Right renal cortex interstitium (tissue), 3 donors: ENCODE results near the gene SLC35E3. TPM values are rescaled to one million over a fixed set of nuclear protein-coding genes. Genes with fewer than 3 reads are reported as not detected.
"Not testable (repeated sequence)": the region's sequence is repeated elsewhere in the genome, so short reads cannot be mapped to it uniquely, and the experiment has no call there.

Experiments used
- DNase-seq, 3 donors: peaks; one replicate each; pipeline ENCODE4 v3.0.0-alpha.2; 2013; ENCODE audit warnings: low read depth in 3 of 3, low spot score in 2 of 3
- polyA plus RNA-seq, 3 donors: library from polyadenylated mRNA; unstranded; fragments of 120-200 nt; gene quantifications; one replicate each; pipeline ENCODE4 v1.2.1, GENCODE V29; 2013; ENCODE audit not compliant: insufficient read length in 3 of 3

The SLC35E3 gene
- polyA plus RNA-seq, 3 donors = 15.7 to 17.9 (median 17.1) TPM

GRCh38 chr12:68793436-68793835 is 47.5 kb downstream of the SLC35E3 start:
- DNase-seq = no peak

GRCh38 chr12:68793975-68794652 is 48.1 kb downstream of the SLC35E3 start:
- no peak for DNase-seq

DNA sequence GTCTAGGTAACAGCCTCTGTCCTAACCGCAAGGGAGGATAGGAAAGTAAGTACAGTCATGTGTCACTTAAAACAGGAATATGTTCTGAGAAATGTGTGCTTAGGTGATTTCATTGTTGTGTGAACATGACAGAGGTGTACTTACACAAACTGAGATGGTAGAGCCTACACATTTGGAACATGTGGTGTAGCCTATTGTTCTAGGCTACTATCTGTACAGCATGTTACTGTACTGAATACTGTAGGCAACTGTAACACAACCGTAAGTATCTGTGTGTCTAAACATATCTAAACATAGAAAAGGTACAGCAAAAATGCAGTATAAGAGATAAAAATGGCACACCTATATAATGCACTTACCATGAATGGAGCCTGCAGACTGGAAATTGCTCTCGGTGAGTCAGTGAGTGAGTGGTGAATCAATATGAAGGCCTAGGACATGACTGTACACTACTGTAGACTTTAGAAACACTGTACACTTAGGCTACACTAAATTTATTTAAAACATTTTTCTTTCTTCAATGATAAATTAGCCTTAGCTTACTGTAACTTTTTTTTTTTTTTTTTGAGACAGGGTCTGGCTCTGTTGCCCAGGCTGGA is 48.8 kb downstream of the SLC35E3 start:
- no peak for DNase-seq

DNA sequence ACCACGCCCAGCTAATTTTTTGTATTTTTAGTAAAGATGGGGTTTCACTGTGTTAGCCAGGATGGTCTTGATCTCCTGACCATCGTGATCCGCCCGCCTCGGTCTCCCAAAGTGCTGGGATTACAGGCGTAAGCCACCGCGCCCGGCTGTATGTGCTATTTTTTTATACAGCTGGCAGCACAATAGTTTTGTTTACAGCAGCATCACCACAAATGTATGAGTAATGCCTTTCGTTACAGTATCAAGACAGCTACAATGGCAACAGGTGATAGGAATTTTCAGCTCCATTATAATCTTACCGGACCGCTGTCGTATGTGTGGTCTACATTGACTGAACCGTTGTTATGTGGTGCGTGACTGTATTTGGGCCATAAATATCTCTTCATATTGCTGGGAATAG is 50.4 kb downstream of the SLC35E3 start:
- DNase-seq = no peak

DNA sequence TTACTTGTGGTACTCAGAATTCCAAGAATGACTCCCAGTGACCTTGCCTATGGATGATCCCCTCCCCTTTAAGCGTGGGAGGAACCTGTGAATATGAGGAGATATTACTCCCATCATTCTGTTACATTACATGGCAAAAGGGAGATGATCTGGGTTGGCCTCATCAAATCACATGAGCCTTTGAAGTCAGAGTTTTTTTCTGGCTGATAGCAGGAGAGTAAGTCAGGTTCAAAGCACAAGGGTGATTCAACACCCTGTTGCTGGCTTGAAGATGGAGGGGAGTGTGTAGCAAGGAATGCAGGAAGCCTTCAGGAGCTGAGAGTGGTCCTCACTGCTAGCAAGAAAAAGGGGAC is 52.9 kb downstream of the SLC35E3 start:
- no peak for DNase-seq

- no peak for DNase-seq
Observed at GRCh38 chr12:68800294-68800693, 54.3 kb downstream of the SLC35E3 start.

DNA sequence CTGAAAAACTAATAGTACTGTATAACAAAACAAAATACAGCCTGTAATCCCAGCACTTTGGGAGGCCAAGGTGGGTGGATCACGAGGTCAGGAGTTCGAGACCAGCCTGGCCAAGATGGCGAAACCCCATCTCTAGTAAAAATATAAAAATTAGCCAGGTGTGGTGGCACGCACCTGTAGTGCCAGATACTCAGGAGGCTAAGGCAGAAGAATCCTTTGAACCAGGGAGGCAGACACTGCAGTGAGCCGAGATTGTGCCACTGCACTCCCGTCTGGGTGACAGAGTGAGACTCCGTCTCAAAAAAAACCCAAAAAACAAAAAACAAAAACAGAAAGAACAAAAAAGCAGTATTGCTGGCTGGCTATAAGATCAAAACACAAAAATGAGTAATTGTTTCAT is 55.1 kb downstream of the SLC35E3 start:
- DNase-seq = not testable (repeated sequence)

DNA sequence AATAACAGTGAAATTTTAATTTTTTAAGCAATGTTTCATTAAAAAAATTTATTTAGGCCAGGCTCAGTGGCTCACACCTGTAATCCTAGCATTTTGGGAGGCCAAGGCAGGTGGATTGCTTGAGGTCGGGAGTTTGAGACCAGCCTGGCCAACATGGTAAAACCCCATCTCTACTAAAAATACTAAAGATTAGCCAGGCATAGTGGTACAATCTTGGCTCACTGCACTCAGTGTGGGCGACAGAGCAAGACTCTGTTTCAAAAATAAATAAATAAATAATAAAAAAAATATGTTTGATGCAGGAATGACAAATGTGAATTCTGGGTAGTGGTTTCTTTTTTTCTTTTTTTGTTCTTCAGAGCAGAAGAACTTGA is 56.4 kb downstream of the SLC35E3 start:
- not testable (repeated sequence) for DNase-seq

DNA sequence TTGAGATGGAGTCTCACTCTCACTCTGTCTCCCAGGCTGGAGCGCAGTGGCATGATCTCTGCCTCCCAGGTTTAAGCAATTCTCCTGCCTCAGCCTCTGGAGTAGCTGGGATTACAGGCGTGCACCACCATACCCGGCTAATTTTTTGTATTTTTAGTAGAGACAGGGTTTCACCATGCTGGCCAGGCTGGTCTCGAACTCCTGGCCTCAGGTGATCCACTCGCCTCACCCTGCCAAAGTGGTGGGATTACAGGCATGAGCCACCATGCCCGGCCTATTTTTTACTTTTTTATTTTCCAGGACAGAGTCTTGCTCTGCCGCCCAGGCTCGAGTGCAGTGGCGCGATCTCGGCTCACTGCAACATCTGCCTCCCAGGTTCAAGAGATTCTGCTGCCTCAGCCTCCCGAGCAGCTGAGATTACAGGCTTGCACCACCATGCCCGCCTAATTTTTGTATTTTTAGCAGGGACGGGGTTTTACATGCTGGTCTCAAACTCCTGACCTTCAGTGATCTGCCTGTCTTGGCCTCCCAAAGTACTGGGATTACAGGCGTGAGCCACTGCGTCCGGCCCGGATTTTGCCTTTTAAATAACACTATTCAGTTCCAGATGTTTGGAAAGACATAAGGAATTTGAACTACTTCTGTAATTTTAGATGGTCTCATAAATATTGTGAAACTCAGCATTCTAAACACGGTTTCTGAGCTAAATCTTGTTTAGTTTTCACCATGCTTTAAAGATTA is 57.1 kb downstream of the SLC35E3 start:
- not testable (repeated sequence) for DNase-seq

- no peak for DNase-seq
Observed at GRCh38 chr12:68803948-68804656, 58.1 kb downstream of the SLC35E3 start.

GRCh38 chr12:68804657-68805591 is 58.9 kb downstream of the SLC35E3 start:
- DNase-seq = no peak

DNA sequence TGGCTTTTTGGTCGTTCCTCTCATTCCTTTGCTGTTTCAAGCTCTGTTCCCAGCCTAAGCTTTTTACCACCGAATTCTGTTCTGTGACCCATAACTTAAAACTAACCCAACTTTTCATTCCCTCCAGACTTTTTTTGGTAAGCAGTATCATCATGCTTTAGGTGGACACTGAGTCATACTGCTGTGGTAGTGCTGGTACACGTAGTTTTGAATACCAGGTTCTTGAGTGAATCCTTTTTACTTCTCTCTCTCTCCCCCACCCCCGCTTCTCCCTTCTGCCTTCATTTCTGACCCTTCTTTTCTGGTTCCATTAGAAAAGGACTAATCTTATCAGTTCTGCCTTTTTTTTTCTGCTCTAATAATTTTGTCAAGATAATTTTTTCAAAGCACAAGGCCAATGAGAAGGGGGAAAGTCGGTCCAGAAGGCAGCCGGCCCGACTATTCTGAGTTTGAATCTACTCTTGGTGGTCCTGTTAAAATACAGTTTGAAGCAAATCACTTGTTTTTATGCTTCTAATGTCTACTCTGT is 59.7 kb downstream of the SLC35E3 start:
- DNase-seq = no peak

GRCh38 chr12:68806488-68807237 is 60.7 kb downstream of the SLC35E3 start:
- no peak for DNase-seq

DNA sequence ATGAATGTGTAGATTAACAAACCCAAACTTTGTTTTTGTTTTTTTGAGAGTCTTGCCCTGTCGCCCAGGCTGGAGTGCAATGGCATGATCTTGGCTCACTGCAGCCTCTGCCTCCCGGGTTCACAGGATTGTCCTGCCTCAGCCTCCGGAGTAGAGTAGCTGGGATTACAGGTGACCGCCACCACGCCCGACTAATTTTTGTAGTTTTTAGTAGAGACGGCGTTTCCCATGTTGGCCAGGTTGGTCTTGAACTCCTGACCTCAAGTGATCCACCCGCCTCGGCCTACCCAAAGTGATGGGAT is 61.2 kb downstream of the SLC35E3 start:
- DNase-seq = not testable (repeated sequence)

DNA sequence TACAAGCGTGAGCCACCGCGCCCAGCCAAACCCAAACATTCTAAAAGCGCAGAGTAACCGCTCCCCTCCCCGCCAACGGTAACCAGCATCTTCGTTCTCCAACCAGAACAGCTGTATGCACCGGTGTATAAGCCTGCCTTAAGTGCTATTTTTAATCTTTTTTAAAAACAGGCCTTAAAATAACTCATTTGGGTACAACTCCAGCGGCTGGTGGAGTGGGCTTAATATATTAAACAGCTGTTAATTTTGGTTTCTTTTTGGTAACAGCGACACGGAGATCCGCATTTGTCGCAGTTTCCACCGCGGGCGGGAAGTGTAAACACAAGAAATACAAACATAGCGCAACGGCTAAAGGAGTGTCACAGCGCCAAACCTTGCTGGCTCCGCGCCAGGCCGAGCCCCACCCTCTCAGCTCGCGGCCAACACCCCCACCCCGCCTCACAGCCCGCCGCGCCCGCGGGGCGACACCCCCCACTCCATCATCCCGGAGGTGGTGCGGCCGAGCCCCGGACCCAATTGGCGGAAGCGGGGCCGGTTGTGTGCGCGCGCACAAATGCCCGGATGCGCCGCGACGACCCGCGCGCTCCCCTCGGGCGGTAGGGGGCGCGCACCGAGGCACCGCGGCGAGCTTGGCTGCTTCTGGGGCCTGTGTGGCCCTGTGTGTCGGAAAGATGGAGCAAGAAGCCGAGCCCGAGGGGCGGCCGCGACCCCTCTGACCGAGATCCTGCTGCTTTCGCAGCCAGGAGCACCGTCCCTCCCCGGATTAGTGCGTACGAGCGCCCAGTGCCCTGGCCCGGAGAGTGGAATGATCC is 61.8 kb downstream of the SLC35E3 start, which contains the start of gene MDM2:
MDM2 (plus strand) TSS at position 602 of the 812 bp plus-strand sequence. CDS start 301 bp downstream, outside the sequence.
- DNase-seq = peak; percentile 72 to 85 (median 80)

DNA sequence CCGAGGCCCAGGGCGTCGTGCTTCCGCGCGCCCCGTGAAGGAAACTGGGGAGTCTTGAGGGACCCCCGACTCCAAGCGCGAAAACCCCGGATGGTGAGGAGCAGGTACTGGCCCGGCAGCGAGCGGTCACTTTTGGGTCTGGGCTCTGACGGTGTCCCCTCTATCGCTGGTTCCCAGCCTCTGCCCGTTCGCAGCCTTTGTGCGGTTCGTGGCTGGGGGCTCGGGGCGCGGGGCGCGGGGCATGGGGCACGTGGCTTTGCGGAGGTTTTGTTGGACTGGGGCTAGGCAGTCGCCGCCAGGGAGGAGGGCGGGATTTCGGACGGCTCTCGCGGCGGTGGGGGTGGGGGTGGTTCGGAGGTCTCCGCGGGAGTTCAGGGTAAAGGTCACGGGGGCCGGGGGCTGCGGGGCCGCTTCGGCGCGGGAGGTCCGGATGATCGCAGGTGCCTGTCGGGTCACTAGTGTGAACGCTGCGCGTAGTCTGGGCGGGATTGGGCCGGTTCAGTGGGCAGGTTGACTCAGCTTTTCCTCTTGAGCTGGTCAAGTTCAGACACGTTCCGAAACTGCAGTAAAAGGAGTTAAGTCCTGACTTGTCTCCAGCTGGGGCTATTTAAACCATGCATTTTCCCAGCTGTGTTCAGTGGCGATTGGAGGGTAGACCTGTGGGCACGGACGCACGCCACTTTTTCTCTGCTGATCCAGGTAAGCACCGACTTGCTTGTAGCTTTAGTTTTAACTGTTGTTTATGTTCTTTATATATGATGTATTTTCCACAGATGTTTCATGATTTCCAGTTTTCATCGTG is 62.6 kb downstream of the SLC35E3 start:
- peak in 2 of 3 donors; percentile 51 to 53 for DNase-seq

DNA sequence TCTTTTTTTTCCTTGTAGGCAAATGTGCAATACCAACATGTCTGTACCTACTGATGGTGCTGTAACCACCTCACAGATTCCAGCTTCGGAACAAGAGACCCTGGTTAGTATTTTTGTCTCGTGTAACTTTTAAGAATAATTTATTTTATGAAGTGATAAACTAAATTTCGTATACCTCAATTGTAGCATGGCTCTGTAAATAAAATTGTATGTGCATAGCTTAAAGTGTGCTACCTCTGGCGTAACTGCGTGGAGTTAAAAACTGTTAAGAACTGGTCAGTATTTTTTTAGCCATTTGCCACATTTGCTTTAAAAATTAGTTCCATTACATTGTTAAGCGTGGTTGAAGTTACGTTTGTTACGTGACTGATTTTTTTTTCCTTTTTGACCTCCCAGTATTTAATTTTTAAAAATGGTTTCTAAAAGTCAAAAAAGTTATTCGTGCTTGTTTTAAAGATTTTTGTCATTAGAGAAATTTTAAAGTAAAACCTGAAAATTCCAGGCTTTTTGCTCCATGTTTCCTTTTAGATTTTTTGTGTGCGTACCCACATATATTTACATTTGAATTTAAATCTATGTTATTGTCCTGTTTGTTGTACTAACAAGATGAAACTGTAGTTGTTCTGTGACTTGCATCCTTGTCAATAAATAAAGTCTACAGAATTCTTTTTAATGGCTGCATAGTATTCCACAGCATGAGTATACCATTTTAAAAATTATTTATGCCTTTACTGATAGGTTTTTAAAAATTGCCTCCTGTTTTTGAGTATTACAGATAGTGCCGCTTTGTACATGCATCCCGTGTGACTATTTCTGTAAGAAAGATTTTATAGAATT is 63.4 kb downstream of the SLC35E3 start:
- DNase-seq = no peak
